ENCODE results near the gene MEPCE. TPM values are rescaled to one million over a fixed set of nuclear protein-coding genes. Genes with fewer than 3 reads are reported as not detected.
"Not testable (repeated sequence)": the region's sequence is repeated elsewhere in the genome, so short reads cannot be mapped to it uniquely, and the experiment has no call there.

Gene MEPCE
- 18.5 TPM for total RNA-seq (ENCODE audit: unreplicated experiment)
- long read RNA-seq, partial matches to known transcripts = 2 of 3 reads
- long read RNA-seq, other reads (novel, unspliced or antisense) = 0 of 3 reads

GRCh38 chr7:100429637-100430492 lies at the start of gene MEPCE:
TSS of gene MEPCE (plus strand) at chr7:100429831. CDS start at chr7:100430019, 188 bp downstream.
- Mint-ChIP-seq H3K4me3 (ENCODE audit: unreplicated experiment) (peak within 1 kb of the TSS; percentile 96), H3K4me1 (ENCODE audit: low read depth, unreplicated experiment) (peaks cover 5% of the 10 kb centered on the region), H3K27ac (ENCODE audit: unreplicated experiment) (peak within 1 kb of the TSS; percentile 98), H3K36me3 (ENCODE audit: unreplicated experiment) (no peaks in the 10 kb centered on the region), H3K27me3 (ENCODE audit: unreplicated experiment) (peaks cover 24% of the 10 kb centered on the region), H3K9me3 (ENCODE audit: unreplicated experiment) (peaks cover 26% of the 10 kb centered on the region)
- DNase-seq = peak; percentile 99
- TF ChIP-seq CTCF (IDR thresholded peaks at IDR 0.05; ENCODE audit: partially characterized antibody, unreplicated experiment) = no peak

GRCh38 chr7:100380196-100380595 lies 49.4 kb upstream of the MEPCE start:
- no peak for TF ChIP-seq CTCF (IDR thresholded peaks at IDR 0.05; ENCODE audit: partially characterized antibody, unreplicated experiment)
- Mint-ChIP-seq H3K27me3 (ENCODE audit: unreplicated experiment) (peaks cover 4% of the 10 kb centered on the region), H3K4me3 (ENCODE audit: unreplicated experiment) (no peak overlapping the region), H3K27ac (ENCODE audit: unreplicated experiment) (no peak overlapping the region), H3K9me3 (ENCODE audit: unreplicated experiment) (peaks cover 5% of the 10 kb centered on the region), H3K36me3 (ENCODE audit: unreplicated experiment) (peaks cover 4% of the 10 kb centered on the region), H3K4me1 (ENCODE audit: low read depth, unreplicated experiment) (no peaks in the 10 kb centered on the region)
- DNase-seq = no peak

- H3K27me3 Mint-ChIP-seq (ENCODE audit: unreplicated experiment); H3K27ac Mint-ChIP-seq (ENCODE audit: unreplicated experiment); H3K9me3 Mint-ChIP-seq (ENCODE audit: unreplicated experiment); DNase-seq; H3K36me3 Mint-ChIP-seq (ENCODE audit: unreplicated experiment); H3K4me1 Mint-ChIP-seq (ENCODE audit: low read depth, unreplicated experiment); H3K4me3 Mint-ChIP-seq (ENCODE audit: unreplicated experiment): not testable (repeated sequence)
These were observed 47.9 kb upstream of the MEPCE start for GRCh38 chr7:100381531-100382233.

GRCh38 chr7:100382234-100382853 lies 47.3 kb upstream of the MEPCE start:
- DNase-seq; H3K4me1 Mint-ChIP-seq (ENCODE audit: low read depth, unreplicated experiment); H3K27ac Mint-ChIP-seq (ENCODE audit: unreplicated experiment); H3K36me3 Mint-ChIP-seq (ENCODE audit: unreplicated experiment); H3K9me3 Mint-ChIP-seq (ENCODE audit: unreplicated experiment); H3K27me3 Mint-ChIP-seq (ENCODE audit: unreplicated experiment): not testable (repeated sequence)
- peak overlapping the region; percentile 1 for H3K4me3 Mint-ChIP-seq (ENCODE audit: unreplicated experiment)

GRCh38 chr7:100384628-100385294 lies 44.9 kb upstream of the MEPCE start:
- H3K9me3 Mint-ChIP-seq (ENCODE audit: unreplicated experiment) = peaks cover 3% of the 10 kb centered on the region
- H3K27me3 Mint-ChIP-seq (ENCODE audit: unreplicated experiment) = peaks cover 4% of the 10 kb centered on the region
- no peak for DNase-seq
- TF ChIP-seq CTCF (IDR thresholded peaks at IDR 0.05; ENCODE audit: partially characterized antibody, unreplicated experiment) = no peak
- no peak overlapping the region for H3K27ac Mint-ChIP-seq (ENCODE audit: unreplicated experiment)
- peaks cover 4% of the 10 kb centered on the region for H3K36me3 Mint-ChIP-seq (ENCODE audit: unreplicated experiment)
- peaks cover 6% of the 10 kb centered on the region for H3K4me1 Mint-ChIP-seq (ENCODE audit: low read depth, unreplicated experiment)
- H3K4me3 Mint-ChIP-seq (ENCODE audit: unreplicated experiment) = no peak overlapping the region

Data from glutamatergic neuron (in vitro differentiated cells).